HS-27A (cell line): ENCODE data around the gene UQCRH.

Experiments
- DNase-seq: peaks from one replicate; pipeline ENCODE4 v3.0.0-alpha.2; 2012; ENCODE audit warnings: low read depth, missing footprints

The UQCRH gene

DNA sequence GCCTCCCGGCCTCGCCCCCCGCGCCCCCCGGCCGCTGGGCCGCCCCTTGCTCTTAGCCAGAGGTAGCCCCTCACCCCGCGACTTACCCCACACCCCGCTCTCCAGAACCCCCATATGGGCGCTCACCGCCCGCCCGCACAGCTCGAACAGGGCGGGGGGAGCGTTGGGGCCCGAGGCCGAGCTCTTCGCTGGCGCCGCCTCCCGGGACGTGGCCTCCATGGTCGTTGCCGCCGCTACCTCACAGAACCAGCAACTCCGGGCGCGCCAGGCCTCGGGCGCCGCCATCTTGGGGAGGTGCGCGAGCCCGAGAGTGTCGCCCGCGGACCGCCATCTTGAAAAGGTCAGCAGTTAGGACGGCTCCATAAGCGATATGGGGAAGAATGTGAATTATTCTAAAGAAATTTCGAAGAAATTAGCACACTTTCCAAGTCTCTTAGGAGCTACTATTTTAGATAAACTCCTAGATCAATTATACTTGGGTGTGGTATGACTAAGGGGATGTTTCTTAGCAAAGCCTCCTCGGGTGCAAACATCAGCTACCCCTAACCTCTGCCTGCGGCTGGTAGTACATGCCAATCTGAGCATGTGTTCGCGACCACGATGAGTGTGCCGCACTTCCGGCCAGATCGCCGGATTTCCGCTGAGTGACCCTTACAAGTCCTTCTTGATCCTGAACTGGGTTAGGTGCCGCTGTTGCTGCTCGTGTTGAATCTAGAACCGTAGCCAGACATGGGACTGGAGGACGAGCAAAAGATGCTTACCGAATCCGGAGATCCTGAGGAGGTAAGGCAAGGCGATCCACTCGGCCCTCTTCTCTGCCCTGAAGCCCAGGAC is at the start of gene UQCRH, which contains the start of gene LRRC41:
Gene UQCRH, plus strand, starts transcription at position 661 of the 834 bp plus-strand sequence. Its CDS starts 69 bp downstream, at position 730.
Gene LRRC41, minus strand, starts transcription at position 579 of the 834 bp plus-strand sequence. Its CDS starts 294 bp downstream, at position 285.
- peak; percentile 98 for DNase-seq

DNA sequence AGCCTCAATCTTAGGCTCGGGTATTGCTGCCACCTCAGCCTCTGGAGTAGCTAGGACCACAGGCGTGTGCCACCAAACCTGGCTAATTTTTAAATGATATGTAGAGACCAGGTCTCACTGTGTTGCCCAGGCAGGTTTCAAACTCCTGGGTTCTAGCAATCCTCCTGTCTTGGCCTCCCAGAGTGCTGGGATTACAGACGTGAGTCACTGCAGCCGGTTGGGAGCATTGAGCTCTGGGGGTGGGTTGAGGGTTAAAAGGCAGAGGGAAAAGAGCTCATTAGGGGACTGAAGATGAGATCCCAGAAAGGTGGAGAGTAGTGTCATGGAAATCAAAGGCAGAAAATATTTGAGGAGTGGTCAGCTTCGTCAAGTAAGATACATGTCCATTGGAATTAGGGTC is 48.8 kb upstream of the UQCRH start:
- no peak for DNase-seq

DNA sequence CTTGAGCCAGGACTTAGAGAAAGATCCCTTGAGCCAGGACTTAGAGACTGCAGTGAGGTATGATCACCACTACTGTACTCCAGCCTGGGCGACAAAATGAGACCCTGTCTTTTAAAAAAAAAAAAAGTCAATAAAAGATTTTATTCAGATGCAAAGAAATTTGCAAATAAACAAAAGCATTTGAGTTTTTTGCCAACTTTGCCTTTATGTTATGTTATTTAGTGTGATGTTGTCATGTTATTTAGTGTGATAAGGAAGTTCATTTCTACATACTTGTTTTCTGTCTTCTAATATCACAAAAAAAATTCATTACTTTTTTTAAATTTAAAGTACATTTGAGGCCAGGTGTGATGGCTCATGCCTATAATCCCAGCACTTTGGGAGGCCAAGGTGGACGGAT is 47.0 kb upstream of the UQCRH start:
- no peak for DNase-seq

DNA sequence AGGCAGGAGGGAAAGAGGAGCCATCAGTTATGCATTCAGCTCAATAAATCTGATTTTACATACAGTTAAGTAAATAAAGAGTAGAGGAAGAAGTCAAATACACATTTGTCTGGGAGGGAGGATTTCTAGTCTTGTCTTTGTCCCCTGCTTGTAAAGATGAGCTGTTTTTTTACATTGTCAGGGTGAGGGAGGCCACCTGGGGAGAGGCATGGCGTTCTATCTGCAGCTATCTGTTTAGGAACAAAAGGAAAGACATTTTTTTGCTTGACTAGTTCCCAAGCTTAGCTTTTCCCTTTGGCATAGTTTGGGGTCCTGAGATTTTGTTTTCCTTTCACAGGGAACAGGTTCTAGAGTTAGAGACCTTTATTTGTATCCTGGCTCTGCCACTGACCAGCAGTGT is 41.0 kb upstream of the UQCRH start:
- no peak for DNase-seq

DNA sequence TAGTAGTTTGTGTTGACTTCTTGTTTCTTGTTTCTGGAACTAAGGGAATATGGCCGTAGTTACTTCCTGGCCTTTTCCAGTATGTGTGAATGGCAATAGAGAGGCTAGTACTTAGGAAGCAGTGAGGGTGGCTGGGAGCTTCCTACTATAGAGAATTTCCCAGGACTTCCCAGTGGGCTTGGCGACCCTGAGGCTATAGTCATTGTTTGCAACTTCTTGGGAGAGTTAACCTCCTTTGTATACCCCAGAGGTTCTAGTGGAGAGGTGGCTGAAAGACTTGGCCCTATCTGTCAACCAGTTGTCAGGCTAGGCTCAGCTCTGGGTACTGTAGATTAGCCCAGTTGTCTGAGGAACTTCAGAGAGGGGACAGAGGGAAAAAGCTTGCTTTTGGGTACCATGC is 40.4 kb upstream of the UQCRH start:
- DNase-seq = no peak

DNA sequence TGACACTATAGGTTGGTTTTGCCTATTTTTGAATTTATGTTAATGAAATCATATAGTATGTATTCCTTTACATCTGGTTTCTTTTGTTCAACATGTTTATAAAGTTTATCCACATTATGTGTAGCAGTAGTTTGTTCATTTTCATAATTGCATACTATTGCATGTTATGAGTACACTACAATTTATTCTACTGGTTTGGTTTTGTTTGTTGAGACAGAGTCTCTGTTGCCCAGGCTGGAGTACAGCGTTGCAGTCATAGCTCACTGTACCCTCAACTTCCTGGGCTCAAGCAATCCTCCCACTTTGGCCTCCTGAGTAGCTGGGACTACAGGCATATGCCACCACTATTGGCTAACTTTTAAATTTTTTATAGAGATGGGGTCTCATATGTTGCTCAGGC is 34.9 kb upstream of the UQCRH start:
- DNase-seq = no peak

DNA sequence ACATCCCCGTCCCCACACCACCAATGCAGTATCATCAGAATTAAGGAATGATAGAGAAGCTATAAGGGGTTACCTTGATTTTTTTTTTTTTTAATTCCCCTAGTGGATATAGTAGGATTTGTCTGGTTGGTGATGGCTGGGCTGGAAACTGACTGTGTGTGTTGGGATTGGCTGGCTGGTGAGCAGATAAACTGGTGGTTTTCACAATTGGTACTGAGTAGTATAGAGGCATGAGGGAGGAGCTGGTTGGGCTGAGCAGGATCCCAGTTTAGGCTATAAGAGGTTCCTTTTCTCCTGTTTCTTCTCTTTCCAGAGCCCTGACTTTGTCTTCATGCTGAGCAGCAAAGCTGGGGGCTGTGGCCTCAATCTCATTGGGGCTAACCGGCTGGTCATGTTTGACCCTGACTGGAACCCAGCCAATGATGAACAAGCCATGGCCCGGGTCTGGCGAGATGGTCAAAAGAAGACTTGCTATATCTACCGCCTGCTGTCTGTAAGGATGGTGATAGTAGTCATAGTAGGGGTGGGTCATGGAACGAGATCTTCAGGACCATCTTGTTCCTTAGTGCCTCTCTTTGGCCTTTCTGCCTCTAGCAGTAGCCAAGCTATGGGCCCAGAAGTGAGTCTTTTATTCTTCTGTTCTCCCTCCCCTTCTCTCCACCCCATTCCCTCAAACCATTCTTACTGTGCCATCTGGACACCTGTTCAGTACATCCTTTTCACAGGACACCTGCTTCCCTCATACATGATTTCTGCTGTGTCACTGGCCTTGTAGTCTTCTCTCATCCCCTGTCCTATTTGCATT is 29.1 kb upstream of the UQCRH start:
- DNase-seq = no peak

DNA sequence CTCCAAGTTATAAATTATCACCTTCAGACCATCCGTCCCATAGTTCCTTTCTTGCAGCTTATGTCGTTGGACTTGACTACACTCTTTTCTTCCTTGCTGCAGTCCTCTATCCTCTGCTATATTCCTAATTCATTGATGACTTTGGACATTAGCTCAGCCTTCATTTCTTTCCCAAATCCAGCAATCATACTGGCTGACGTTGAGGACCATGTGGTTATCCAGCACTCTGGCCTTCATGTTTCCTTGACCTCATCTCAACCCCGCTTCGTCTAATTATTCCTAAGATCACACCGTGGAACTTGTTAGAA is 28.5 kb upstream of the UQCRH start:
- no peak for DNase-seq

DNA sequence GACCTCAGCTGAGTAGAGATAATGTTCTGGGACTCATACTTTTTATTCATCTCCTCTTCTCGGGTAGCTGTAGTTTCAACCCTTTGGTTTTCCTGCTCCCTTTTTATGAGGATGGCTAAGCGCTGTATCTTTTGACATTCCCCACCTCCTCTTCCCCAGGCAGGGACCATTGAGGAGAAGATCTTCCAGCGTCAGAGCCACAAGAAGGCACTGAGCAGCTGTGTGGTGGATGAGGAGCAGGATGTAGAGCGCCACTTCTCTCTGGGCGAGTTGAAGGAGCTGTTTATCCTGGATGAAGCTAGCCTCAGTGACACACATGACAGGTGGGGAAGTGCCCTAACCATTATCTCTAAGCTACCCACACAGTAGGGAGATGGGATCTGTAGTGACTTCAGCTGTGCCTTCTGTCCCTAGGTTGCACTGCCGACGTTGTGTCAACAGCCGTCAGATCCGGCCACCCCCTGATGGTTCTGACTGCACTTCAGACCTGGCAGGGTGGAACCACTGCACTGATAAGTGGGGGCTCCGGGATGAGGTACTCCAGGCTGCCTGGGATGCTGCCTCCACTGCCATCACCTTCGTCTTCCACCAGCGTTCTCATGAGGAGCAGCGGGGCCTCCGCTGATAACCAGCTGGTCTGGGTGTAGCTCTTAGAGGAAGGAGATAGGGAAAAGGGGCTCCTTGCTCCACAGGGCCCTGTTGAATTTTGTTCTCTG is 25.7 kb upstream of the UQCRH start:
- DNase-seq = no peak

DNA sequence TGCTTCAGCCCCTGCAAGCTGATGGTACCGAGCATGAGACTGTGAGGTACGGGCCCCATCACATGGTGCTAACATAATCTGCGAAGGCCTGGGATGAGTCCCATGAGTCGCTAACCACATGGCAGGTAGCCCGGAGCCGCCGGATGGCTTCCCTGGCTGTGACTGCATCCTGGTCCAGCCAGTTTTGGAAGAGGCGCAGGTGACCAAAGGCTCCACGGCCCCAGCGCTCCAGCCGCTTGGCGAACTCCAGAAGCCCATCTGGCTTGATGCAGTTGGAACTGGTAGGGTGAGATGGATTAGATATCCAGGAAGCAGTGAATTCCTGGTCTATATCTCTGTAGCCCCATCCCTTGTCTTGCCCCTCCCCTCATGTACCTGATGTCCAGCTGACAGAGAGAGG is 24.7 kb upstream of the UQCRH start:
- no peak for DNase-seq

DNA sequence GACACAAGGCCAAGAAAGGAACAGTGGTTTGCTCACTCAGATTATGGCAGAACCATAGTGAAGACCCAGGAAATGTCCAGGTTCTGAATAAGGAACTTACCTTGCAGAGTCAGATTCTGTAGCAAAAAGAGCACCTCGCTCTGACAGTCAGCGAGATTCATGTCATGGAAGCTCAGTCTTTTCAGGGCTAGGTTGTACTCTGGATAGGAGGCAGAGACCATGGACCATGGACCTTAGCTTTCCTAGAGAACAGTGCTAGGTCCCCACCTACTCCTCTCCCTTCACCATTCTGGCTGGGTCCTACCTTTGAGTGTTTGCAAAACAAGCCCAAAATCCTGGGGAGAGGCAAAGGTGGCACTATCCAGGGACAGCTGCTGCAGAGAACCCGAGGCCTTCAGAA is 23.4 kb upstream of the UQCRH start:
- DNase-seq = no peak

DNA sequence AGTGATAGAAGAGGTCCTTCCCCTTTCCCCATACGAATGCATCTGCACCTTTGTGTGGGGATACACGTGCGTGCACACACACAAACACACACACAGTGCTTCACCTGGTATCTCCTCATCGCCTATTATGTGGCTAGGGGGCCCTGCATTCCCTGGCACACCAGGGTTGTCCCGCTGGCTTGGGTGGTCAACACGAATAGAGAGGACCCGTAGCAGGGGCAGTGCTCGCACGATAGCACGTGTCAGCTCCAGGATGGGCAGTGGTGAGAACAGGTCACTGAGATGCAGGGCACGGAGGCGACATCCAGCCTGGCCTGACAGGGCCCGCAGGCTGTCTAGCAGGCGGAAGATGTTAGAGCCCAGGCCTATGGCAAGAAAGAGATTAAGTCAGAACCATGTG is 22.5 kb upstream of the UQCRH start:
- no peak for DNase-seq

DNA sequence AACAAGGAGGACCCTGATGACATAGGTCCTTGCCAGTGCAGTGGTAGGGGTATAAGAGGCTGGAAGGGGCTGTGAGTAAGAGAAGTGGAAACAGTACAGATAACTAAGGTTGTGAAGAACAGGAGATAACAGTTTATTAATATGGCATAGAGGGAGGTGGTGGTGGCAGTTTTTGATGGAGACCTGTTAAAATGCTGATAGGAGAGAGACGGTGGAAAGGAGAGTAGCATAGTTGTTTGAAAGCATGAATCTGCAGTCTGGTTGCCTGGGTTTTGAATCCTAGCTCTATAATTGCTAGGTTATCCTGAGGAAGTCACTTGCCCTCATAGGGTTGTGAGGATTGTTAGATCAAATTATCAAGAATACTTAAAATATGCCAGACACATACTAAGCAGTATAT is 19.4 kb upstream of the UQCRH start:
- no peak for DNase-seq

DNA sequence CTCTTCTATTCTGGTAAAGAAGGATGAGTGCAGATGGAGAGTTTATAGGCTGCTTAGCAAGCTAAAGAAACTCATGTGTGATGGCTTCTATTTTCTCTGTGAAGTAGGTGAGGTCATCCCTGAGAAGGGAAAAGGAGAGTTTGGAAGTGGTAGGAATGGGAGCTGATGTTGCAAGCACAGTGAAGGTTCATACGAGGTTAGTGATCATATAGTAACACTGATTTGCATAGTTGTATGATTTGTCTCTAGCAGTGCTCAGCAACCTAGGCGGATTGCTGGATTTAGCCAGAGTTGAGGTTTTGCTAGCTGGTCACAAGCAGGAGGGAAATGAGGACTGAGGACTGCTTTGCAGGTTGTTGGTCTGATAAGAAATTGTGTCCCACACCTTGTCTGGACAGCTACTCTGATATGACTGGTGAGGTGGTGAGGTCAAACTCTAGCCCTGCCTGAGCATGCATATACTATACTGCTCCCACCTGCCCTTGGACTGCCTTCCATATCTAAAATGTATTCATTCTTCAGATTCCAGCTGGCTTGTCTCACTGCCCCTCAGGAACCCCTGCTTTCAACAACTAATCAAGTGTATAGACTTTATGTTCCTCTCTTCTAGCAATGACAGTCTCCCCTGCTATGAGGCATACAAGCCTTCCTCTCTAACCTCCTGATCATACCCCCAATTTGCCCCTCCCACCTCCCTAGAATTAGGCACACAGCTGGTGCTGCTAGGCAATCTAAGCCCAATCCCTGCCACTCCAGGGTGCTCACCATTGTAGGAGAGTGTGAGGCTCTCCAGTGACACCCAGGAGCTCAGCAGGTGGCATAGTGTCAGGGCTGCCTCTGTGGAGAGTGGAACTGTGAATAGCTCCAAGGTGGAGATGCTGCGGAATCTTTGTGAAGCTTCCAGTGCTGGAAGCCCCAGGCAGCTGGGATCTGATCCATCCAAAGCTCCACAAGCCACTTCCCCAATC is 18.6 kb upstream of the UQCRH start:
- no peak for DNase-seq

DNA sequence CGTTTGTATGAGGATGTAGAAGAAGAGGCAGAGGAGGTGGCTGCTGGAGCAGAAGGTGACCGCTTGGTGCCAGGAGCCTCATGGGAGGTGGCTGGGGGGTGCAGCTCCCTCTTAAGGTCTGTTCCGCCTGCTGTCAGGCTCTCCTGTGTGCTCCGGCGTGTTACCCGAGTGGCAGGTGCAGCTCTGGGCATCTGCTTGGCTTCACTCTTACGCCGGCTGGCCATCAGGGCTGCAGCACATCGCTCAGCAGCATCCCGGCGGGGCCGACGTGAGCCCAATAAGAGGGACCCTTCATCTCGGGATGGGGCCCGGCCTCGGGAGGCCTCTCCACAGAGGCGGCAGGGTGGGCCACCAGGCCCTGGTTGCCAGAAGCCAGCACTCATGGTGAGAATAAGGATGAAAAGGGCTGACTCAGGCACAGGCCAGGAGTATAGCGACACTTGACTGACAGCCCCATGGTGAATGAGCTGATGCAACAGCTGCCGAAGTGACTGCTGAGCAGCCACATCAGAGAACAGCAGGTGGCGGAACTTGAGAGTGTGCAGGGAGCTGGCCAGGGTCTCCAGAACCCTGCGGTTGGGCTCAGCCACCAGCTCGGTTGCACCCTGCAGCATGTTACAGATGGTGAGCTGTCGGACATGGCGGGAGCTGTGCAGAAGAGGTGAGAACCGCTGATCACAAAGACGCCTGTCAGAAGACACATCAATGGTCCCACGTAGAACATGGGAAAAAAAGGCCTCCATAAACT is 17.6 kb upstream of the UQCRH start:
- DNase-seq = no peak

DNA sequence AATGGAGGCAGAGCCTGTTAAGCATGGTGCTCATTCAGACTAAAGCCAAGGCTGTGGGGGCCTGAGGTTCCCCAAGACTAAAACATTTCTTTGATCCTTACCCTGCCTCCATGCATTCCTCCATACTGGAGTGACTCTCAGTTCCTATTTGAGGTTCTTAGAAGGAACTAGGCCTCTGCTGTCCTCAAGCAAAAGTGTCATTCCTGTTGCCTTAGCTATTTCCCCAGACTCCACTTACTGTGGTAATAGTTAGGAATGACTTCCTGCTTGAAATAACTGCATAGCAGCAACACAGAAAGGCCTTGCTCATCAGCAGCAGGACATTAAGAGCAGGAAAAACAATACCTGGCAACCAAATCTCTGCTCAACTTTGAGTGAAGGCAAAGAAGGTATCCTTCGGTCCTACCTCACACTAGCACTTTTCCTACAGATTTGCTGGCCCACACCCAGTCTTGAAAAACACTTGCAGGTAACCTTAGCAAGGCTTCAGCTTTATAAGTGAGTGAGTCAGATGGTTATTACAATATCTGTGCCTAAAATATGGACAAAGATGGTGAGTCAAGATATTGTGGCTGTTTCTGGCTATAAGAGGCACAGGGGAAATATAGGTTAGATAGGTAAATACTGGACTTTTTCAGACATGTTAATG is 14.9 kb upstream of the UQCRH start:
- no peak for DNase-seq

DNA sequence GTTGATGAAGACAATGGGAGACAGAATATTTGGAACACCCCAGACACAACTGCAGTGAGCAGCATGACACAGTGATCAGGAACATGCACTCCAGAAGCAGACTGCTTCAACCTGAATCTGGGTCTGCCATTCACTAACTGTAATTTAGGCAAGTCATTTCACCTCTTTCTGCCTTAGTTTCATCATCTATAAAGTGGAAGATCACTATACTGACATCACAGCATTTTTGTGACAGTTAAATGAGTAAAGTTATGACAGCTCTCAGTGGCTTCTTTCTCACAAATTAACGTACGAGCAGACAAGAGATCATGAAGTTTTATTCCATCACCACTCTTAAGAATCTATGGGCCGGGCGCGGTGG is 14.4 kb upstream of the UQCRH start:
- no peak for DNase-seq

DNA sequence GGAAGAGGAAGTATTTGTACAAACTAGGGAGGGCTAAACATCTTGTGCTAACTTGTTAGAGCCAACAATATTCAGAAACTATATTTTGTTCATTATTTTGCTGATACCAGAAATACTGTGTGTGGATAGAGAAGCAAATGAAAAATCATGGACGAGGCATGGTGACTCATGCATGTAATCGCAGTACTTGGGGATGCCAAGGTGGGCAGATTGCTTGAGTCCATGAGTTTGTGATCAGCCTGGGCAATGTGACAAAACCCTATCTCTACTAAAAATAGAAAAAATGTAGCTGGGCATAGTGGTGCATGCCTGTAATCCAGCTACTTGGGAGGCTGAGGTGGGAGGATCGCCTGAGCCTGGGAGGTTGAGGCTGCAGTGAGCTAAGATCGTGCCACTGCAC is 13.5 kb upstream of the UQCRH start:
- no peak for DNase-seq

DNA sequence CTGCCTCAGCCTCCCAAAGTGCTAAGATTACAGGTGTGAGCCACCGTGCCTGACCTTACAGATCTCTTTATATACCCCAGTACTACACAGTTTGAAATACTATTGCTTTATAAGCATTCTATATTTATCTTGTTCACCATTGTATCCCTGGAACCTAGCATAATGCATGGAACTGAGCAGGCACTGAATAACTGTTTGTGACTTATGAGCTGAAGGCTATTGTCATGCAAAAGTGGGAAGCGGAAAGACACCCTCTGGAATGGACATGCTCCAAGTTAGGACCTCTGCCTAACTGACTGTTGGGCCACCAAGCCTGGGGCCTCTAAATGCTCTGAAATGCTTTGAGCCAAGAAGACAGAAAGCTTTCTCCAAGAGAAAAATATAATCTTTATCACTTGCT is 8.2 kb upstream of the UQCRH start:
- no peak for DNase-seq

DNA sequence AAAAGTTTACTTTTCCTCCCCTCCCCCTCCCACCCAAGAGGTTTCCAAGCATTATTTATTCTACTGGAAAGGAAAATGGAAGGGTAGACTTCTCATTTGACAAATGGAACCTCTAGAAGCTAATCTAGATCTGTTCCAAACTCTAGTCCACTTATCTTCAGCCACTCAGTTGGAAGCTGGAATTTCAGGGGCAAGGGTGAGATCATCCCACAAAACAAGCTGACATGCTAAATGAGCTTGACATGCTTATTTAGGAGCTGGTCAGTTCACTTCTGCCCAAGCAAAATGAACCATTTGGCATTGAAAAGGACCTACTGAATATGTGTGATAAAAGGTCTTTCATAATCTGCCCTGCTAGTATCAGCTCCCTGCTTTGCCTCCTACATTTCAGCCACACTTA is 5.1 kb upstream of the UQCRH start:
- DNase-seq = no peak
